ENCODE measurements around the gene COL4A3. TPM values are rescaled to one million over a fixed set of nuclear protein-coding genes. Genes with fewer than 3 reads are reported as not detected.

COL4A3 gene
- polyA plus RNA-seq, 1 donor from 2014 or later = 0.10 TPM

DNA sequence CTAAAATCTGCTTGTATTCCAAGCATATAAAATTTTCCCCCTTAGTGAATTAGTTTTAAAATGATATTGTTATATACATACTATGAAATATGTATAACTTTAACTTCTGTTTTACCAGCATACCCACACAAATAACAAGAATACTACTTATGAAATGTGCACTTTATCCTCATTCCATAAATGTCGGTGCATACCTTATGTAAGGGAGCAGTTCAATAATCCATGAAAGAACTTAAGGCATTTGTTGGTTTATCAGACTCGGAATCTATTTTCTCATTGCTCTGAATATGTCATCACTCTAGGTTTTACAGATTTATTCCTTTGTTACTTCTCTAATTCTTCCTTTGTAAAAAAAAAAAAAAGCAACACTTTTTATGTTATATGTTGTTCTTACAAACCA is 148.2 kb downstream of the COL4A3 start:
- H3K9me3 ChIP-seq (ENCODE audit: low read length) = no peaks in the 10 kb centered on the region
- no peaks in the 10 kb centered on the region for H3K27me3 ChIP-seq (ENCODE audit: insufficient read depth, low read depth, low read length)
- no peaks in the 10 kb centered on the region for H3K79me2 ChIP-seq (replicated peaks; ENCODE audit: insufficient read depth, low read length)
- no peak overlapping the region for H3K27ac ChIP-seq (ENCODE audit: low read length)
- no peaks in the 10 kb centered on the region for H3K9me2 ChIP-seq (ENCODE audit: insufficient read depth, low read length)
- no peaks in the 10 kb centered on the region for H3F3A ChIP-seq (ENCODE audit: insufficient read depth, low read length, poor library complexity, severe bottlenecking)
- H3K4me3 ChIP-seq (ENCODE audit: low read length) = no peak overlapping the region
- no peak overlapping the region for H3K4me2 ChIP-seq (ENCODE audit: low read length)
- H3K36me3 ChIP-seq (ENCODE audit: insufficient read depth, low read length) = no peaks in the 10 kb centered on the region
- H2AFZ ChIP-seq (ENCODE audit: low read depth, low read length) = no peak overlapping the region
- H4K20me1 ChIP-seq (ENCODE audit: insufficient read depth) = no peaks in the 10 kb centered on the region
- TF ChIP-seq, protein P1, sequence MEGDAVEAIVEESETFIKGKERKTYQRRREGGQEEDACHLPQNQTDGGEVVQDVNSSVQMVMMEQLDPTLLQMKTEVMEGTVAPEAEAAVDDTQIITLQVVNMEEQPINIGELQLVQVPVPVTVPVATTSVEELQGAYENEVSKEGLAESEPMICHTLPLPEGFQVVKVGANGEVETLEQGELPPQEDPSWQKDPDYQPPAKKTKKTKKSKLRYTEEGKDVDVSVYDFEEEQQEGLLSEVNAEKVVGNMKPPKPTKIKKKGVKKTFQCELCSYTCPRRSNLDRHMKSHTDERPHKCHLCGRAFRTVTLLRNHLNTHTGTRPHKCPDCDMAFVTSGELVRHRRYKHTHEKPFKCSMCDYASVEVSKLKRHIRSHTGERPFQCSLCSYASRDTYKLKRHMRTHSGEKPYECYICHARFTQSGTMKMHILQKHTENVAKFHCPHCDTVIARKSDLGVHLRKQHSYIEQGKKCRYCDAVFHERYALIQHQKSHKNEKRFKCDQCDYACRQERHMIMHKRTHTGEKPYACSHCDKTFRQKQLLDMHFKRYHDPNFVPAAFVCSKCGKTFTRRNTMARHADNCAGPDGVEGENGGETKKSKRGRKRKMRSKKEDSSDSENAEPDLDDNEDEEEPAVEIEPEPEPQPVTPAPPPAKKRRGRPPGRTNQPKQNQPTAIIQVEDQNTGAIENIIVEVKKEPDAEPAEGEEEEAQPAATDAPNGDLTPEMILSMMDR (IDR thresholded peaks at IDR 0.05; ENCODE audit: poor library complexity, severe bottlenecking) = no peak
- no peak for TF ChIP-seq EP300 (conservative IDR thresholded peaks at IDR 0.05; ENCODE audit: poor library complexity, severe bottlenecking)
- TF ChIP-seq, protein P2, sequence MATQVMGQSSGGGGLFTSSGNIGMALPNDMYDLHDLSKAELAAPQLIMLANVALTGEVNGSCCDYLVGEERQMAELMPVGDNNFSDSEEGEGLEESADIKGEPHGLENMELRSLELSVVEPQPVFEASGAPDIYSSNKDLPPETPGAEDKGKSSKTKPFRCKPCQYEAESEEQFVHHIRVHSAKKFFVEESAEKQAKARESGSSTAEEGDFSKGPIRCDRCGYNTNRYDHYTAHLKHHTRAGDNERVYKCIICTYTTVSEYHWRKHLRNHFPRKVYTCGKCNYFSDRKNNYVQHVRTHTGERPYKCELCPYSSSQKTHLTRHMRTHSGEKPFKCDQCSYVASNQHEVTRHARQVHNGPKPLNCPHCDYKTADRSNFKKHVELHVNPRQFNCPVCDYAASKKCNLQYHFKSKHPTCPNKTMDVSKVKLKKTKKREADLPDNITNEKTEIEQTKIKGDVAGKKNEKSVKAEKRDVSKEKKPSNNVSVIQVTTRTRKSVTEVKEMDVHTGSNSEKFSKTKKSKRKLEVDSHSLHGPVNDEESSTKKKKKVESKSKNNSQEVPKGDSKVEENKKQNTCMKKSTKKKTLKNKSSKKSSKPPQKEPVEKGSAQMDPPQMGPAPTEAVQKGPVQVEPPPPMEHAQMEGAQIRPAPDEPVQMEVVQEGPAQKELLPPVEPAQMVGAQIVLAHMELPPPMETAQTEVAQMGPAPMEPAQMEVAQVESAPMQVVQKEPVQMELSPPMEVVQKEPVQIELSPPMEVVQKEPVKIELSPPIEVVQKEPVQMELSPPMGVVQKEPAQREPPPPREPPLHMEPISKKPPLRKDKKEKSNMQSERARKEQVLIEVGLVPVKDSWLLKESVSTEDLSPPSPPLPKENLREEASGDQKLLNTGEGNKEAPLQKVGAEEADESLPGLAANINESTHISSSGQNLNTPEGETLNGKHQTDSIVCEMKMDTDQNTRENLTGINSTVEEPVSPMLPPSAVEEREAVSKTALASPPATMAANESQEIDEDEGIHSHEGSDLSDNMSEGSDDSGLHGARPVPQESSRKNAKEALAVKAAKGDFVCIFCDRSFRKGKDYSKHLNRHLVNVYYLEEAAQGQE (IDR thresholded peaks at IDR 0.05; ENCODE audit: borderline replicate concordance) = no peak
- no peak overlapping the region for H3K9ac ChIP-seq (ENCODE audit: low read length)

DNA sequence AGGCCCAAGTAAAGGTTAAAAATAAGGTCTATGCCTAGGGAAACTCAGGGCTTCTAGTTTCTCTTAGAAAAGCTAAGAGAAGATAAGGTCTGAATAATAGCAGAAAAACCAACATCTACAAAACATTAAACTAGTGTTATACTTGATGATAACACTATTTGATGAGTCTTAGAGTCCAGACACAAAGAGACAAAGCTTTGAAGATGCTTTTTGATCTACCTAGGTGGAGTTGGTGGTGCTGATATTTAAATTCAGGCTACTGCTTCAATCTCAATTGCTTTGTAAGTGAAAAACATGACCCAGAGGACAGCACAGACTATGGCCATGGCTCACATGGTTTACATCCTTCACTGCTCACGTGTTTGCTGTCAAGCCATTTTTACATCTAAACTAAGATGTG is 148.9 kb downstream of the COL4A3 start:
- Histone ChIP-seq H3K4me2 (ENCODE audit: low read length) (no peak overlapping the region), H3F3A (ENCODE audit: insufficient read depth, low read length, poor library complexity, severe bottlenecking) (no peaks in the 10 kb centered on the region), H4K20me1 (ENCODE audit: insufficient read depth) (no peaks in the 10 kb centered on the region), H3K9me2 (ENCODE audit: insufficient read depth, low read length) (no peaks in the 10 kb centered on the region), H2AFZ (ENCODE audit: low read depth, low read length) (no peak overlapping the region), H3K9ac (ENCODE audit: low read length) (no peak overlapping the region), H3K4me3 (ENCODE audit: low read length) (no peak overlapping the region), H3K36me3 (ENCODE audit: insufficient read depth, low read length) (no peaks in the 10 kb centered on the region), H3K27me3 (ENCODE audit: insufficient read depth, low read depth, low read length) (no peaks in the 10 kb centered on the region), H3K79me2 (replicated peaks; ENCODE audit: insufficient read depth, low read length) (no peaks in the 10 kb centered on the region), H3K27ac (ENCODE audit: low read length) (no peak overlapping the region), H3K9me3 (ENCODE audit: low read length) (no peaks in the 10 kb centered on the region)
- TF ChIP-seq EP300 (conservative IDR thresholded peaks at IDR 0.05; ENCODE audit: poor library complexity, severe bottlenecking) (no peak), RAD21 (conservative IDR thresholded peaks at IDR 0.05) (no peak), MXI1 (conservative IDR thresholded peaks at IDR 0.05; ENCODE audit: poor library complexity, severe bottlenecking) (no peak), POLR2AphosphoS5 (IDR thresholded peaks at IDR 0.05) (no peak)
- TF ChIP-seq, protein P2 (IDR thresholded peaks at IDR 0.05; ENCODE audit: borderline replicate concordance) = no peak
- TF ChIP-seq, protein P1 (IDR thresholded peaks at IDR 0.05; ENCODE audit: poor library complexity, severe bottlenecking) = no peak

All from neural cell (in vitro differentiated cells).